Heart left ventricle (tissue), 13 donors: ENCODE results near the gene ZAP70.

ENCODE experiments used
- CTCF ChIP-seq, 12 donors: fragments of 200-600 bp; sonication (generic) in 4 of 12; IDR thresholded peaks; one replicate each; pipeline versions ENCODE4 v1.5.0 to v1.8.0; 2018 to 2022; ENCODE audit warnings: antibody characterized with exemption in 12 of 12, mild to moderate bottlenecking in 5 of 12
- POLR2A ChIP-seq, 2 donors: fragments of 450-650 bp; IDR thresholded peaks; one replicate each; pipeline ENCODE4 v1.6.1; 2017; ENCODE audit warnings: antibody characterized with exemption in 2 of 2, mild to moderate bottlenecking in 2 of 2, moderate library complexity in 2 of 2
- donor health status: ischemic (EF 13 %, LVEDD 7.1; RV severe dilation, severe dysfunction).
- donor health status: DM: no; HTN: yes; CAD: no.
- donor health status: DM: no; HTN: no; CAD: no.
- donor health status: ischemic (EF 25% LVEDD 6.9; RV normal size, moderate dysfunction).
- donor health status: ischemic (EF 25% LVEDD 5.7; RV mildly dilated, moderate dysfunction).
- donor health status: ischemic (EF 35%, LVEDD 5.7; RV mildly dilated, moderate dysfunction).
- donor health status: nonischemic (EF 11% LVEDD 7.7; RV severe dilation, severe dysfunction).
- donor health status: DM: yes; HTN: yes; CAD: no.
- donor health status: PGD.
- donor health status: ischemic (EF 29% LVEDD 5.4; RV normal size, mild dysfunction).
- donor health status: nonischemic (EF 23%, LVEDD 6.1; RV moderate dilation, normal function).

- no peak for TF ChIP-seq CTCF (IDR thresholded peaks at IDR 0.05)
- no peak for TF ChIP-seq POLR2A (IDR thresholded peaks at IDR 0.05)
These were observed 20.1 kb downstream of the ZAP70 start for GRCh38 chr2:97733341-97734035.
